Hematopoietic multipotent progenitor cell treated with erythropoietin and hydrocortisone succinate and interleukin-3 and kit ligand, for 15 days (in vitro differentiated cells): ENCODE measurements around the gene DGKD.
A peak's percentile ranks its signal among the peaks of the same experiment; 100 is the strongest.

ENCODE experiments used
- DNase-seq: peaks from one replicate; pipeline ENCODE4 v3.0.0-alpha.2; 2015; ENCODE audit warnings: low spot score

The DGKD gene

DNA sequence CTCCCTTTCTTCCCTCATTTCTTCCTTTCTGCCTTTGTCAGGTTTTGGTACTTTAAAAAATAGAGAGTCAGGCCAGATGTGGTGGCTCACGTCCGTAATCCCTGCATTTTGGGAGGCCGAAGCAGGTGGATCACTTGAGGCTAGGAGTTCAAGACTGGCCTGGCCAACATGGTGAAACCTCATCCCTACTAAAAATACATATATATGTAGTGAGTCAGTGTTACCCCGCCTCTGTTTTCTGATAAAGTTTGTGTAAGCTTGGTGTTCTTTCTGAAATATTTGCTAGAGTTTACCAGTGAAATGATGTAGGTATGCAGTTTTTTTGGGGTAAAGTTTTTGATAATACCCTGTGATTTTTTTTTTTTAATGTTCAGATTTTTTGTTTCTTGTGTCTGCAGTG, 58.8 kb downstream of the DGKD start:
- DNase-seq: no peak

DNA sequence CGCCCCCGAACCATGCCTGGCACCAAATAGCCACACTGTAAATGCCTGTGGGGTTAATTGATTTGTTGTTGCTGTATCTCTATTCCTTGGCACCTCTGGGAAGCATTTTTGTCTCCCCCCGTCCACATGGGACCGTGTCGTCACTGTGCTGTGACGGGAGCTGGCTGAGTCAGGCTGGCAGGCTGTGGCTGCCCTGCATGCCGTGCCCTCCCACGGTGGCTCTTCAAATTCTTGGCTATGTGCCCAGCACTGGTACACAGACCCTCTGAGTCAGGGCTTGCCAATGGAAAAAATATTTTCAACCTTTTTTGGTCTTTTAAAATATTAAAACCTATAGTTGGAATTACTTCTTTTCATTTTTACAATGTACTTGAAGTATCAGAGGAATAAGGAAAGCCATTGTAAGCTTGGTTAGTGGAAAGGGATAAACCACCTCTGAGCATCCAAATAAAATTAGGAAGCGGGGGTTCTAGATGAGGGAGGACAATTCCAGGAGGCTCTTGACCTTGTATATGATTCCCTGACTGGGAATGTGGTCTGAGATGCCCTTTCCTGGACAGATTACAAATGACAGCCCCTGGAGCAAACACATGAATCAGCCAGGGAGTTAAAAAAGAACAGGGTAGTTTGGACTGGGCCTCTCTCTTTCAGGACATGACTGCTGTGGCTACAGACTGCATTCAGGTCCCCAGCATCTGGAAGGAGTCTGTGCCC, 59.4 kb downstream of the DGKD start:
- peak; percentile 21 for DNase-seq

DNA sequence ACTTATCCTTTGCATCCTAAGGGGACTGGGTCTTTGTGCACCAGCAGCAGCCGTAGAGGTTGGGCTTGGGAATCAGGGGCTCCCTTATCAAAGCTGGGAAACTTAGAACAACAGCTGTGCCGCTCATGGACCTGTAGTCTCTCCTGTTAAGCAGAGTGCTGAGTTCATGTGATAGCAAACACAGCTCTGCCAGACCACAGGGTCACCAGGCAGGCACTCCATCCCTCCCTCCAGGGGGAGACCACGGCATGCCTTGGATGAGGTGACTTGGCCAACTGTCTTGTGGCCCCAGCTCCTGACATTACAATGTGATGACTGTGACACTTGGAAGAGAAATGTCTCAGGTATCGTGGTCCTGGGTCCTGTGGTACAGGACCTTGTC, 60.0 kb downstream of the DGKD start:
- no peak for DNase-seq

DNA sequence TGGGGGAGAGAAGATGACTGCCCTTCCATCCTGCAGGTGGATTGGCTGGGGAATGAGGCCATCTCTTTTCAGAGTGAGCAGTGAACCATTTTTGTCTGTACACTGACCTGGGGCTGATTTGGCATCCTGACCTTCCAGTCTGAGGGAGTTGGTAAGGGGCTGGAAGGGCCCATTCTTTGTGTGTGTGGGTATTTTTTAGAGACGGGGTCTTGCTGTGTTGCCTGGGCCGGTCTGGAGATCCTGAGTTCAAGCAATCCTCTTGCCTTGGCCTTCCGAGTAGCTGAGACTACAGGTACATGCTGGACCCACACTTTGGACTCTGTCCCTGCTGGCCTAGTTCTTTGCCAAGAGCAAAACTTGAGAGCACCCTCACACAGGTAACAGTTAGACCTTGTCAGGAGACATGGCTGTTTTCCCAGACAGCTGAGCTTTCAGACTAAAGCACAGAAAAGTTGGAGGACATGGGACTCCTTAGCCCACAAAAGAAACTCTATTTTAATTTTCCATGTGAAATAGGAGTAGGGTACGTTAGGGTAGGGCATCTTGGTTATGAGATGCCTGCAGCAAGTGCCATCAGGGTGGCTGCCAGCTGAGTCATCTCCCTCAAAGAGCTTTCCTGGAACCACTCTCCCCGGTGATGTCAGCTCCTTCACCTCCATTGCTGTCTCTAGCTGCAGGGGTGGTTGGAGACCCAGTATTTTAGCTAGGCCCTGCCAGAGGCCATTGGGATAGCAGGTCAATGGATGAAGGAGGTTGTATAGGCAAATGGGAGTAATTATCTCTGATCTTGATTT, 60.7 kb downstream of the DGKD start:
- no peak for DNase-seq

DNA sequence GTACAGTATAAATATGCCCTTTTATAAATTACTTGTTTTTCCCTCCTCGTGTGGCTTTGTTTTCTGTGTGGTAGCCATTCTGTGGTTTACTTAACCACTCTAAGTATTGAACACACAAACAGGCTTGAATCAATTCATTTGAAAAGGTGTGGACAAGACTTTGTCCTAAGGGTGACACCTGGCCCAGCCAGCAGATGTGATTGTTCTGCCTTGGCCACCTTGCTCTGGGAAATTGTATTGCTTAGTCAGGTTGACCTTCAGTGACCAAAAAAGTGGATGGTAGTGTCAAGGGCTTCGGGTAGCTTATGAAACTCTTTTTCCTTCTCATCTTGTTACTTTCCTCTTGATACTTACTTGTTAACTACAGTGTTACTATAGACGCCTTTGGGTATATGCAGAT, 61.9 kb downstream of the DGKD start:
- DNase-seq: no peak

DNA sequence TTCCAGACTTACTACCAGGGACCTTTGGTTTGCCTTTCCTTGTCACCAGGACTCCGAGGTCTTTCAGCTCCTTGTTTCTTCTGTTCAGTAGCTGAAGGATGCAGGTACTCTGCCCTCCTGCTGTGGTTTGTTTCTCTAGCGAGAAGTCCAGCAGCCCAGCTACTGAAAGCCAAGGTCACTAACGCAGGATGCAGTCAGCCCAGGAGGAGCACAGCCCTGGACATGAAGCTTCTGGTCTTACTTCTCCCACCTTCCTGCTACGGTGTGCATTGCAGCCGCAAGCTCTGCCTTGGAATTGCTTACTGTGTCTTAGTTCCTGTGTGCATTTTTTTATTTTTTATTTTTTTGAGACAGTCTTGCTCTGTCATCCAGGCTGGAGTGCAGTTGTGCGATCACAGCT, 62.4 kb downstream of the DGKD start:
- no peak for DNase-seq

DNA sequence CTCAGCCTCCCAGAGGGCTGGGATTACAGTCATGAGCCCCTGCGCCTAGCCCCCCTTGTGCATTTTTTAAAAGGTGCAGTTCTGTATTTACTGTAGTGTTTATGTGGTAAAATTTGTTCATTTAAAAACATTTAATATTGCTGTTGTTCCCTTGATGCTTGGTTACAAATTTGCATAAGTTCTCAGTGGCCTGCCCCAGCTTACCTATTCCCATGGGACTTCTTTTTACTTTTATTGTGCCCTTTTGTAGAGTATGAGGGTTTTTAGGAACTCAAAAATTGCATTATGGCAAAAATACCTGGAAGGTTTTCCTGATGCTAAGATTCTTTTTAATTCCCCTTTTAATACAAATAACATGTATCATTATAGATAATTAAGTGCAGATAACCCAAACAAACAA, 63.0 kb downstream of the DGKD start:
- no peak for DNase-seq

DNA sequence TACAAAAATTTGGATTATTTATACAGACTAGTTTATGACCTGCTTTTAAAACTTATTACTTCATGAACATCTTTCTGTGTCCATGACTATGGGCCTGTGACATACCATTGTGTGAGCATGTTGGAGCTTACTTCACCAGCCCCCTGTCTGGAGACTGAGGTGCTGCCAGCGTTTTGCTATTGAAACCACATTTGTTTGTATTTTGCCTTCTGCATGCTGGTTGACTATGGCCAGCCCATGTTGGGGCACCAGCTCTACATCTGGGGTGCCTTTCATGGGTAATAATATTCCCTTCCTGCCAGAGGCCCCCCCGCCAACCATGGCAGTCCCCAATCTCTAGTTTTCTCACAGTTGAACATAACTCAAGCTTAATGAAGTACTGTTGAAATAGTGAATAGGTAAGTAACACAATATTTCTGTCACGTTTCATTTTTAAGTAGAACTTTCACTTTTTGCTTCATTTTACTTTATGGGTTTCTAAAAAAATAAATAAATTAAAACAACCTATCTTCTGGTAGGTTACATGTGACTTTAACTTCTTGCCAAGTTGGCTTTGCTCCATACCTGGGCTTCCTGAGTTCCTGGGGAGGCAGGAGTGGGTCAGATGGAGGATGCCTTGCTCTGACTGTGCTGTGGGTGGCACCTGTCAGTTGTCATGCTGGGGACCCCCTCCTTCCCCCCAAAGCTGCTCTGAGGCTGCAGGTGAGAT, 63.9 kb downstream of the DGKD start:
- DNase-seq: no peak

DNA sequence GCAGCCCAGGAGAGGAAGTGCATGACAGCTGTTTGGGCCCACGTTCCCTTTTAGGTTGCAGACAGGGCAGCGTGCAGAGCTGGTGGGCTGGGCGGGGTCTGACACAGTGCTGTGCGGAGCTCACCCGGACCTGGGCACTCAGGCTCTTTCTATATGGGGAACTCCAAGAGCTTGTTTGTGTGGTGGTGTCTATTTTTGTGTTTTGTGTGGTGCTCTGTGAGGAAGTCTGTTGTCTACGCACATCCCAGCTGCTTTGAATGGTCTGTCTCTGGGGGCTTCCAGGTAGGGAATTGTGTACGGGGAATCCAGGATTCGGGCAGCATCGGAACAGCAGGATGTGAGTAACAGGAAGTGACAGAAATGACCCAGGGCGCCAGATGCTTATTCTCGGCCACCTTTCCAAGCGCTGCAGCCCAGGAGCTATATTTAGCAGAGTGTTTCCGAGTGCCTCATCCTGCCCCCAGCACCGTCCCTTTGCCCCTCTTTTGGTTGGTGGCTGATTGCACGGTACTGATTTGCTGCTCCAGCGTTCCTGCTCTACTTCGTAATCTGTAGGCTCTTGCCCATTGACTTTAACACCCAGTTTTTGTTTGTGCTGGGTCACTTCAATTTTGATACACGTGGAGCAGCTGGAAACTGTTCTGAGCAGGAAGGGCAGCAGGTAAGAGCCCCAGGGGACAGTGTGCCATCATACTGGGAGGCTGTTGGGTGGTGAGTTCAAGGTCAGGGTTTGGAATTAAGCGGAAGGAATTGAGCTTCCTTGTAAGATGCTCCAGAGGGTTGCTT, 64.7 kb downstream of the DGKD start:
- DNase-seq: no peak

DNA sequence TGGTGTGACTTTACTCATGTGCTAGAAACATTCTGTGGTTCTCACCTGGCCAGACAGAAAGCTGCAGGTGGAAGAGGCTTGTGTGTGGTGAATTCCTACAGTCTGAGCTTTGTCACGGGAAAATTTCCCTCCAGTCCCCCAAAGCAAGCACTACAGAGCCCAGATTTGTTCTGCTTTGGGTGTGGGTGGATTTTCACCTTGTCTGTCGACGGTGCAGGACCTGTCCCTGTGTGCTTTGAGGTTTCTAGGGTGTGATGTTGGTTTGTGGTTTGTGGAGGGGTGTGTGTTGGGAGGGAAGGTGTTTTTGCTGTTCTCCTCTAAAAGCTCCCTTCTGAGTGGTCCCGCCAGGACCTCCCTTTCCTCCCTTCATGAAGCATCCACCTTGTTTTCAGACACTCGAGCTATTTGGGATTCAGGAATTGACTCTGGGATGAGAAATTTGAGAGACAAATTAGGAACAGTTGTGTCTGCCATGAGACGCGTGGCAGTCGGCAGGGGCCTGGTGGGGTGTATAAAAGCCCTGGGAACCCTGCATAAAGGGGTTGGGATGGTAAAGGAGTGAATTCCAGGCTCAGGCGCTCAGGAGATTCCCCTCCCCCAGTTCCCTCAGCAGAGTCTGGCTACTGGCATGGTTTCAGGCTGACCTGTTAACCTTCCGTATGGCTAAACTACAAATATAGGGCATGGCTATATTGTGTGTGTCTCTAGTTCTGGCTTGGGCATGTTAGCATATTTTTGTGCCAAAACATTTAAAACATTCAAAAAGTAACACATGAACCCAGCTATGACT, 65.5 kb downstream of the DGKD start:
- DNase-seq: no peak

DNA sequence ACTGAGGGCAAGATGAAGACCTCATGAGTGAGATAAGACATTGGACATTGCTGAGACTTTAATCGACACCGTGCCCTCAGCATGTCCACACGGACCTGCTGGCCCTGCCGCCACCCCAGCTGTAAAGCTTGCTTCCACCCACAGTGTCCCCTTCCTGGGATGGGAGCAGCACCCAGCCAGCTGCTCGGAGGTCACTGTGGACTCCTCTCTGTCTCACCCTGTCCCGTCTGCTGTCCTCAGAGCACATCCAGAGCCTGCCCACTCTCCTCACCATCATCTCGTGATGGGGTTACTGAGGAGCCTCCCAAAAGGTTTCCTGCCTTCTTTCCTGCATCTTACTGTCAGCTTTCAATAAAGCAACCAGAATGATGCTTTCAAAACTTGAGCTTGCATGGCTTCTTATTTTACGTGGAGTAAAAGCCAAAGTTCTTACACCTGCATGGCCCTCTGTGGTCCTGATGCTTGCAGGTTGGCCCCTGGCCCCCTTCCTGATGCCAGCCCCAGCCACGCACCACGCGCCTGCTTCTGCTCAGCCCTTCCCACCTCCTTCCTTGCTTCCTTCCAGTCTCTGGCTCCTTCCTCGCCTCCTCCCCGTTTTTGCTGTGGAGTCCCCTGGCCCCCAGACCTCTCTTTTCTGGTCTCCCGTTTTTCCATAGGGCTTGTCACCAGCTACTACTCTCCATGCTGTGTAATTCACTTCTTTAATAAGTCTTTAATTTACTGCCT, 67.0 kb downstream of the DGKD start:
- DNase-seq: no peak

DNA sequence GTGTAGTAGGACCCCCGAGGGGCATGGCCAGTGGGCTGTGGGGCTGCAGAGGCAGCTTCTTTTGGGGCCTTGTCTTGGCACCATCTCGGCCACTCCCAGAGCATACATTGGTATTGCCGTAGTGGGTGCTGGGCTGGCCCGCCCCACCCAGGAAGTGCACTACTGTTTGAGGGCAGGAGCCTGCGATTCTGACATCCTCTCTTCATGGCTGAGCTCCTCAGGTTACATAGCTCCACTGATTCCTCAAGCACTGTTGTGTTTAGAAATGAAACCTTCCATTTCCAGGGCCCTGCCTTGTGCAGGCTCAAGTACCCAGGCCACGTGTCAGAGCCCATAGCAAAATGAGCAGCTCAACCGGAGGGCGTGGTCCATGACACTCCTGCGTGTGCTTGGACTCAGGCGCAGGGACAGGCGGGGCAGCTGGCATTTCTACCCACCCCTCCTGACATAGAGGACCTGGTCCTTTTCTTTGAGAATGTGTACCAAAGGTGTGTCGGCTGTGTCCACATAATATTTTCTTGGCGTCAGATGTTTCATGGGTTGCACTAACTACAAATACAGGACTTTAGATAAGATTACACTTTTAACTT, 67.9 kb downstream of the DGKD start:
- DNase-seq: no peak

DNA sequence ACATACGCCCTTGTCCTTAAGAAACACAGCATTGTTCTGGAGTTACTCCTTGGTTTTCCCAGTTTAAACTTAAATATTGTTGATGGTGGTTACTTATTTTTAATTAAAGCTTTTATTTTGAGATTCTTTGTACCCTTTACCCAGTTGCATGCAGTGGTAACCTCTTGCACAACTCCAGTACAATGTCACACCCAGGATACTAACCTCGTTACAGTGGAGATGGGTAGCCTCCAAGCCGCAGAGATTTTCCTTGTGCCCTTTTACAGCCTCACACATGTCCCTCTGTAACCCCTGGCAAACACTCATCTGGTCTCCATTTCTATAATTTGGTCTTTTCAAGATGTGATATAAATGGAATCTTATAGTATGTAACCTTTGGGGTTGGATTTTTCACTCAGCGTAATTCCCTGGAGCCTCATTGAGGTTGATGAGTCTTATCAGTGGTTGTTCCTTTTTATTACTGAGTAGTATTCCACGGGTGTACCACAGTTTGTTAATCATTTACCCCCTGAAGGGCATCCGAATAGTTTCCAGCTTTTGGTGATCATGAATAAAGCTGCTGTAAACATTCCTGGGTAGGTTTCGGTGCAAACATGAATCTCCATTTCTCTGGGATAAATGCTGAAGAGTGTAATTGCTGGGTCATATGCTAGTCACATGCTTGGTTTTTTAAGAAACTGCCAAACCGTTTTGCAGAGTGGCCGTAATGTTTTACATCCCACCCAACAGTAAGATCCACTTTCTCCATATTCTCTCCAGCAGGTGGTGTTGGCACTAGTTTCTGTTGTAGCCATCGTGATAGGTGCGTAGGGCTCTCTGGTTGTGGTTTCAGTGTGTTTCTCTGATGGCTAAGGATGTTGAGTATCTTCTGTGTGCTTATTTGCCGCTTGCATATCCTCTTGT, 68.6 kb downstream of the DGKD start:
- DNase-seq: no peak

DNA sequence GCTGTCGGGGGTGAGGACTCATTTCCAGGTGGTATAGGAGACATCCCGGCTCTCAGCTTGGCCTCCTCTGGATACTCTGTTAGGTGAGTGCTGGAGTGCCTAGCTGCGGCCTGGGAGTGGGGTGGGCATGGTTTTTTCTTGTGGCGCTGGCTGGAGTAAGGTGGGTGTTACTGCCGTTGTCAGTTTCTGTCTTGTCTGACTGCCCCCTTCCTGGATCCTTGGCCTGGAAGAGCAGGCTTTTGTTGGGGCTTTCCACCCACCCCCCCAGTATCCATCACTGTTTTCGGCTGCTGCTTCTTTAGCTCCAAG, 69.2 kb downstream of the DGKD start:
- DNase-seq: no peak

DNA sequence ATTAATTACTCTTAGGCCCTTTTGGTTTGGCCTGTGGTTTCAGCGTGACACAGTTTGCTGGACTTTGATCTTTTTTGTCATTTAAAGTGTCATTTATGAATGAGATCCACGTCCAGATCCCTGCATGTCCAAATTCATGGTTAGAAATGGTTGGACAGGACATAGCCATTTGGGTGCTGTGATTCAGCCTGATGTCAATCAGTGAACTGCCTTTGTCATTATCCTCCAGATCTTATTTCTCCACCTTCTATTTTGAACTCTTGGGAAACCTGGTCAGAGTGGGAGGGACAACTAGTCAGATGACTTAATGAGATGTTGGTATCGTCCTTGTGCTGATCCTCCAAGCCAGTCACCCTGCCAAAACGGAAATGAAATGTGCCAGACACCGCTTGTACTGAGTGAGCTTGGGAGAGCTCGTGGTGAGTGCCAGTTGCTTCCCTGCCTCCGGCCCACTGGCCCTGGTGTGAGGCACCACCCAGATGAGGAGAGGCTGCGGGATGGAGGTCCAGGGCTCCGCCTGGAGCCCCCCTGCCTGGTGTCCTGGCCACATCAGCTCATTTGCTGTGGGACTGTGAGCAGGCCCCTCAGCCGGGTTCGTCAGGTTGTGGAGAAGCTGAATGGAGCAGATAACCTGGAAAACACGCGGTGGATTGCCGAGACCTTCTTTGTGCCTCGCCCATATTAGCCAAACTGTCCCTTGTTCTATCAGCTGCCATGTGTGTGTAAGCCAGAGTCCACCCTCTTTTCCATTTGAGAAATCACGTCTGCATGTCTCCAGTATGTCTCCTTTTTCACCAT, 70.1 kb downstream of the DGKD start:
- DNase-seq: no peak

DNA sequence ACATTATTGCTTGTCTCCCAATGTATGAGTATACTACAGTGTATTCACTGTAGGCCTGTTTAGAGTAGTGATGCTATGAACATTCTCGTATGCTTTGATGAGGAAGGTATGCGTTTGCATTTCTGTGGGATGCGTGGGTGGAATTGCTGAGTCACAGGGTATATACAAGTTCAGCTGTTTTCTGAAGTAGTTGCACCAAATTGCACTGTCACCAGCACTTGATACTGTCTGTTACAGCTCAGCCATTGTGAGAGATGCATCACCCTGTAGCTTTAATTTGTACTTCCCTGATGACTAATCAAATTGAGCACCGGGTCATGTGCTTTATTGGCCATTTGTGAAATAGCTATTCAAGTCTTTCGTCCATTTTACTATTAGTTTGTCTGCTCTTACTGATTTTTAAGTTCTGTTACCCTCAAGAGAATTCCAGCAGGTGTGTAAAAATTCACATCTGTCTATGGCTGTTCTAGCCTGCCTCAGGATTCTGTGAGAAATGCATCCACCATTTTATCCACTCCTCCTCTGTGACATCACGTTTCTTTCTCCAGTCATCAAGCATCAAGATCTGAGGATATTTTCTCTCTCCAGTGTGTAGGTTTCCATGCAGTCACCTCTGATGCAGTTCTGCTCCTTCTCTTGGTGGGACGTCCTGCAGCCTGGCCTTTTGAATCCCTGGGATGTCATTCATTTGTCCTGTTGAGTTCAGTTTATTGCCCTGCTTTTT, 72.5 kb downstream of the DGKD start:
- no peak for DNase-seq

DNA sequence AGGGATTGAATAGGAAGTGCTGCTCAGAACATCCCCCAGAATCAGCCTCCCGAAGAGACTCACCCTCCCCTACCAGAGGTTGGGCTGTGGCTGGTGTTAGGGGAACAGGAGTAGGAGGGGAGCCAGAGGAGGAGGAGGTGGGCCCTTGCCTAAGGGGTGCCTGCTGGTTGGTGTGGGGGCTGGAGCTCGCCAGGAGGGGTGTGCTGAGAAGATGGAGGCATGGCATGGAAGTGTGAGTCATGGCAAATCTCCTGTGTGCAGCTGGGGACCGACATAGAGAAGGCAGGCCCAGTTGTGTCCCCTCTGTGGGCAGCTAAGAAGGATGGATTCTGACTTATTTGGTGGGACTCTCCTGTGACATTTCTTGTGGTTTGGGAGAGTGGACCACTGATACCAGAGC, 73.7 kb downstream of the DGKD start:
- DNase-seq: no peak

DNA sequence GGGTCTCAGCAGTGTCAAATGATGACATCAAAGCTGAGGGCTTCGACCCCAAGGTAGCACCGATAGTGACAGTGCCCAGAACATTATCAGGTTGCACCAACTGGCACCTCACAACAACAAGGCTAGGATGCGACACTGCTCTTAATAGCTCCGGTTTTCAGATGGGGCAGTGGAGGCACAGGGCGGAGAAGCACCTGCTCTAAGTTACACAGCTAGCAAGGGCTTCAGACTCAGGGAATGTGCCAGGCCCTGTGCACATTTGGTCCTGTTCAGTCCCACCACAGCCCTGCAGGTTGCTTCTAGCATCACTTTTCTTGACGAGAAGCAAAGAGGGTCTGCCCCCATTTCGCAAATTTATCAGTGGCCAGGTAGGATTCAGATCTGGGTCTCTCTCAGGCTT, 74.1 kb downstream of the DGKD start:
- no peak for DNase-seq
